Cortex of kidney (tissue), 1 donor: ENCODE data around the gene PRKD1.

Experiments used
- DNase-seq: peaks from one replicate; lab custom pipeline; 2025; lab: John Stamatoyannopoulos, UW

The PRKD1 gene

GRCh38 chr14:29601616-29602015 lies 326.0 kb downstream of the PRKD1 start:
- no peak for DNase-seq

- DNase-seq = no peak
These were observed 339.7 kb downstream of the PRKD1 start for GRCh38 chr14:29587761-29588470.

GRCh38 chr14:29587046-29587445 lies 340.6 kb downstream of the PRKD1 start:
- no peak for DNase-seq

- DNase-seq = no peak
These were observed 342.7 kb downstream of the PRKD1 start for GRCh38 chr14:29584992-29585391.

- no peak for DNase-seq
These were observed 346.9 kb downstream of the PRKD1 start for GRCh38 chr14:29580763-29581162.

GRCh38 chr14:29579838-29580237 lies 347.8 kb downstream of the PRKD1 start:
- no peak for DNase-seq

- DNase-seq = no peak
These were observed 350.7 kb downstream of the PRKD1 start for GRCh38 chr14:29576927-29577326.

- no peak for DNase-seq
These were observed 358.5 kb downstream of the PRKD1 start for GRCh38 chr14:29569194-29569593.

GRCh38 chr14:29566194-29566593 lies 361.5 kb downstream of the PRKD1 start:
- DNase-seq = no peak

- no peak for DNase-seq
These were observed 369.1 kb downstream of the PRKD1 start for GRCh38 chr14:29558516-29558915.

GRCh38 chr14:29554335-29554734 lies 373.3 kb downstream of the PRKD1 start:
- DNase-seq = no peak

- no peak for DNase-seq
These were observed 374.2 kb downstream of the PRKD1 start for GRCh38 chr14:29553427-29553826.

- DNase-seq = no peak
These were observed 378.7 kb downstream of the PRKD1 start for GRCh38 chr14:29548948-29549370.

GRCh38 chr14:29545714-29546113 lies 381.9 kb downstream of the PRKD1 start:
- DNase-seq = no peak

- DNase-seq = no peak
These were observed 390.6 kb downstream of the PRKD1 start for GRCh38 chr14:29536886-29537511.

GRCh38 chr14:29529418-29529817 lies 398.2 kb downstream of the PRKD1 start:
- no peak for DNase-seq

GRCh38 chr14:29528889-29529288 lies 398.8 kb downstream of the PRKD1 start:
- no peak for DNase-seq

- no peak for DNase-seq
These were observed 400.4 kb downstream of the PRKD1 start for GRCh38 chr14:29527286-29527685.
